Epithelial cell of esophagus (primary cell): ENCODE data around the gene MMP15.
"Not testable (repeated sequence)": the region's sequence is repeated elsewhere in the genome, so short reads cannot be mapped to it uniquely, and the experiment has no call there.

Experiments used
- DNase-seq: peaks from one replicate; pipeline ENCODE4 v3.0.0; 2010; ENCODE audit warnings: low read depth
- H3K4me3 ChIP-seq: 2 replicates; pipeline ENCODE4 v1.5.1; 2011; ENCODE audit warnings: mild to moderate bottlenecking, low read length, control low read depth
- CTCF ChIP-seq: IDR thresholded peaks from 2 replicates; pipeline ENCODE4 v1.5.1; 2011; ENCODE audit warnings: low read depth, mild to moderate bottlenecking, low read length, control low read depth, inconsistent platforms; ENCODE audit not compliant: insufficient read depth; ENCODE audit errors: missing control alignments

MMP15 gene

GRCh38 chr16:57999971-58000705 lies 25.4 kb upstream of the MMP15 start, which contains the start of gene ZNF319:
Gene ZNF319 (minus strand): TSS chr16:58000672. CDS start chr16:57998265, 2,407 bp downstream.
- no peak for DNase-seq
- peak within 1 kb of the TSS; percentile 80 for H3K4me3 ChIP-seq
- TF ChIP-seq CTCF: no peak

GRCh38 chr16:58000706-58001676 lies 24.6 kb upstream of the MMP15 start, which contains the start of gene USB1:
Gene USB1 (plus strand): TSS chr16:58001407. CDS start chr16:58001484, 77 bp downstream.
- peak; percentile 37 for TF ChIP-seq CTCF
- DNase-seq: peak; percentile 88
- H3K4me3 ChIP-seq: peak within 1 kb of the TSS; percentile 80

- TF ChIP-seq CTCF: no peak
- DNase-seq: no peak
- H3K4me3 ChIP-seq: peak overlapping the region; percentile 80
Observed at GRCh38 chr16:58001781-58002415, 23.7 kb upstream of the MMP15 start.

GRCh38 chr16:58002416-58002800 lies 23.1 kb upstream of the MMP15 start:
- DNase-seq: no peak
- TF ChIP-seq CTCF: no peak
- H3K4me3 ChIP-seq: no peak overlapping the region

GRCh38 chr16:58002936-58003335 lies 22.6 kb upstream of the MMP15 start:
- no peak for TF ChIP-seq CTCF
- DNase-seq: no peak
- no peak overlapping the region for H3K4me3 ChIP-seq

GRCh38 chr16:58004736-58005135 lies 20.8 kb upstream of the MMP15 start:
- H3K4me3 ChIP-seq, DNase-seq: not testable (repeated sequence)
